Hepatocyte (in vitro differentiated cells): ENCODE measurements around the gene LSM7. TPM values are rescaled to one million over a fixed set of nuclear protein-coding genes. Genes with fewer than 3 reads are reported as not detected.

Experiments used
- DNase-seq: peaks from one replicate; pipeline ENCODE4 v3.0.0-alpha.2; 2016; ENCODE audit warnings: low spot score
- H2AFZ ChIP-seq: fragments of 200-600 bp; sonication (generic); 2 replicates; pipeline ENCODE4 v1.6.0; 2016; ENCODE audit warnings: antibody characterized with exemption, mild to moderate bottlenecking
- H3K27ac ChIP-seq: fragments of 200-600 bp; sonication (generic); 2 replicates; pipeline ENCODE4 v1.5.1; 2016; ENCODE audit warnings: mild to moderate bottlenecking
- H3K27me3 ChIP-seq: fragments of 200-600 bp; sonication (generic); 2 replicates; pipeline ENCODE4 v1.6.1; 2016
- H3K36me3 ChIP-seq: fragments of 200-600 bp; sonication (generic); replicated peaks from 2 replicates; pipeline ENCODE4 v1.5.1; 2016; ENCODE audit warnings: low read depth; ENCODE audit not compliant: insufficient read depth
- H3K4me1 ChIP-seq: fragments of 200-600 bp; sonication (generic); 2 replicates; pipeline ENCODE4 v1.5.1; 2016; ENCODE audit warnings: mild to moderate bottlenecking, moderate library complexity; ENCODE audit not compliant: insufficient read depth
- H3K4me2 ChIP-seq: fragments of 200-600 bp; sonication (generic); 2 replicates; pipeline ENCODE4 v1.6.0; 2016
- H3K4me3 ChIP-seq: fragments of 200-600 bp; sonication (generic); 2 replicates; pipeline ENCODE4 v1.5.1; 2016; ENCODE audit warnings: mild to moderate bottlenecking
- H3K79me2 ChIP-seq: fragments of 200-600 bp; sonication (generic); 2 replicates; pipeline ENCODE4 v1.6.0; 2017; ENCODE audit warnings: mild to moderate bottlenecking
- H3K9me2 ChIP-seq: fragments of 200-600 bp; sonication (generic); replicated peaks from 2 replicates; pipeline ENCODE4 v1.6.0; 2017; ENCODE audit warnings: mild to moderate bottlenecking; ENCODE audit not compliant: insufficient read depth
- H3K9me3 ChIP-seq: fragments of 200-600 bp; sonication (generic); 2 replicates; pipeline ENCODE4 v1.5.1; 2016; ENCODE audit warnings: low read depth, mild to moderate bottlenecking
- H4K20me1 ChIP-seq: fragments of 200-600 bp; sonication (generic); 2 replicates; pipeline ENCODE4 v1.6.0; 2016; ENCODE audit warnings: mild to moderate bottlenecking; ENCODE audit not compliant: insufficient read depth, poor library complexity, severe bottlenecking
- EZH2 ChIP-seq: fragments of 200-600 bp; sonication (generic); IDR thresholded peaks from 2 replicates; pipeline ENCODE4 v1.6.1; 2016; ENCODE audit warnings: antibody characterized with exemption, mild to moderate bottlenecking, borderline replicate concordance
- EZH2phosphoT487 ChIP-seq: fragments of 200-600 bp; sonication (generic); IDR thresholded peaks from one replicate; pipeline ENCODE4 v1.6.1; 2018; ENCODE audit warnings: antibody characterized with exemption, mild to moderate bottlenecking, low read depth, moderate library complexity; ENCODE audit not compliant: unreplicated experiment, severe bottlenecking
- WGBS: methylation state at CpG from one replicate; pipeline ENCODE4 v1.1.6; 2016; ENCODE audit warnings: low lambda C conversion rate; ENCODE audit errors: missing lambda C conversion rate; 5-methylcytosine and 5-hydroxymethylcytosine counted together
- polyA plus RNA-seq: library from polyadenylated mRNA; unstranded; fragments of >200 nt; fragmentation: Nextera tagmentation; extraction: Ambion mirVana; gene quantifications from 2 replicates; pipeline ENCODE4 v1.2.1, GENCODE V29; 2016
- total RNA-seq: library from RNA; depleted of rRNA; stranded (reverse); fragments of >200 nt; gene quantifications from 2 replicates; pipeline ENCODE4 v1.2.3, GENCODE V29; 2014
- TF ChIP-seq, protein P1 (sequence below): fragments of 200-600 bp; sonication (generic); IDR thresholded peaks from 2 replicates; pipeline ENCODE4 v1.5.1; 2016; ENCODE audit warnings: antibody characterized with exemption, mild to moderate bottlenecking; ENCODE audit not compliant: poor library complexity

Gene LSM7
- total and polyA plus RNA-seq, 2 experiments from 2014 or later, result 150 to 190 TPM

GRCh38 chr19:2334986-2335846, 6.8 kb upstream of the LSM7 start:
- Histone ChIP-seq H4K20me1 (no peaks in the 10 kb centered on the region), H3K4me2 (no peak overlapping the region), H3K27me3 (no peaks in the 10 kb centered on the region), H3K79me2 (peaks cover 63% of the 10 kb centered on the region), H3K4me1 (peaks cover 36% of the 10 kb centered on the region), H3K27ac (no peak overlapping the region), H3K4me3 (no peak overlapping the region), H3K36me3 (no peaks in the 10 kb centered on the region), H3K9me2 (no peaks in the 10 kb centered on the region), H3K9me3 (no peaks in the 10 kb centered on the region), H2AFZ (no peak overlapping the region)
- TF ChIP-seq EZH2phosphoT487 (no peak), EZH2 (no peak)
- TF ChIP-seq, protein P1, sequence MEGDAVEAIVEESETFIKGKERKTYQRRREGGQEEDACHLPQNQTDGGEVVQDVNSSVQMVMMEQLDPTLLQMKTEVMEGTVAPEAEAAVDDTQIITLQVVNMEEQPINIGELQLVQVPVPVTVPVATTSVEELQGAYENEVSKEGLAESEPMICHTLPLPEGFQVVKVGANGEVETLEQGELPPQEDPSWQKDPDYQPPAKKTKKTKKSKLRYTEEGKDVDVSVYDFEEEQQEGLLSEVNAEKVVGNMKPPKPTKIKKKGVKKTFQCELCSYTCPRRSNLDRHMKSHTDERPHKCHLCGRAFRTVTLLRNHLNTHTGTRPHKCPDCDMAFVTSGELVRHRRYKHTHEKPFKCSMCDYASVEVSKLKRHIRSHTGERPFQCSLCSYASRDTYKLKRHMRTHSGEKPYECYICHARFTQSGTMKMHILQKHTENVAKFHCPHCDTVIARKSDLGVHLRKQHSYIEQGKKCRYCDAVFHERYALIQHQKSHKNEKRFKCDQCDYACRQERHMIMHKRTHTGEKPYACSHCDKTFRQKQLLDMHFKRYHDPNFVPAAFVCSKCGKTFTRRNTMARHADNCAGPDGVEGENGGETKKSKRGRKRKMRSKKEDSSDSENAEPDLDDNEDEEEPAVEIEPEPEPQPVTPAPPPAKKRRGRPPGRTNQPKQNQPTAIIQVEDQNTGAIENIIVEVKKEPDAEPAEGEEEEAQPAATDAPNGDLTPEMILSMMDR, result no peak
- DNase-seq, result no peak
- 99% methylated on average over 10 of the region's 26 CpGs for WGBS

- no peaks in the 10 kb centered on the region for H4K20me1 ChIP-seq
- peaks cover 71% of the 10 kb centered on the region for H3K79me2 ChIP-seq
- no peak overlapping the region for H2AFZ ChIP-seq
- DNase-seq, result no peak
- TF ChIP-seq EZH2, result no peak
- no peak for TF ChIP-seq EZH2phosphoT487
- TF ChIP-seq, protein P1, result no peak
- no peak overlapping the region for H3K4me2 ChIP-seq
- H3K27me3 ChIP-seq, result no peaks in the 10 kb centered on the region
- no peaks in the 10 kb centered on the region for H3K9me2 ChIP-seq
- H3K4me1 ChIP-seq, result peaks cover 44% of the 10 kb centered on the region
- peak overlapping the region; percentile 90 for H3K27ac ChIP-seq
- 96% methylated on average over 27 of the region's 27 CpGs for WGBS
- H3K36me3 ChIP-seq, result no peaks in the 10 kb centered on the region
- H3K9me3 ChIP-seq, result no peaks in the 10 kb centered on the region
- no peak overlapping the region for H3K4me3 ChIP-seq
Measured at GRCh38 chr19:2334426-2334825, 6.0 kb upstream of the LSM7 start.

DNA sequence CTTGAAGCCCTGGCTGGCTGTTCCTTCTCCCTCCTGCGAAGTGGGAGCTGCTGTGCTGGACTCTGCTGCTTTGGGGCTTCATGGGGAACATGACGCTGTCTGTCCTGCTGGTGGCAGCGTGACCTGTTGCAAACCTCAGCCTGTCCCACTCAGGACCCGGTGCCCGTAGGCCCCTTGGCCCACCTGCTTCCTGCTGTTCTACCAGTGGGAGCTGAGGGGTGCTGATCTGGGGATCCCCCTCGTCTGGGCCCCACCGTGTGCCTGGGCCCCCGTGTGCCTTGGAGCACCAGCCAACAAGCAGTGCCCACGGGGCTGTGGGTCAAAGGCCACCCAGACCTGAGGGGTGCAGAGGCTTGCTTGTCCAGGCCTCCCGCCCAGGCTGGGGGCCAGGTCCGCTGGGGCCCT, 5.4 kb upstream of the LSM7 start:
- Histone ChIP-seq H3K27ac (peak overlapping the region; percentile 90), H3K4me2 (peak overlapping the region; percentile 33), H3K9me2 (no peaks in the 10 kb centered on the region), H3K4me1 (peaks cover 49% of the 10 kb centered on the region), H2AFZ (no peak overlapping the region), H3K79me2 (peaks cover 77% of the 10 kb centered on the region), H4K20me1 (no peaks in the 10 kb centered on the region), H3K27me3 (no peaks in the 10 kb centered on the region), H3K9me3 (no peaks in the 10 kb centered on the region), H3K36me3 (no peaks in the 10 kb centered on the region), H3K4me3 (no peak overlapping the region)
- no peak for DNase-seq
- WGBS, result 85% methylated on average over 11 of the region's 11 CpGs
- TF ChIP-seq EZH2phosphoT487 (no peak), EZH2 (no peak)
- TF ChIP-seq, protein P1, result no peak
